ENCODE results near the gene ATP6V0D1.

DNA sequence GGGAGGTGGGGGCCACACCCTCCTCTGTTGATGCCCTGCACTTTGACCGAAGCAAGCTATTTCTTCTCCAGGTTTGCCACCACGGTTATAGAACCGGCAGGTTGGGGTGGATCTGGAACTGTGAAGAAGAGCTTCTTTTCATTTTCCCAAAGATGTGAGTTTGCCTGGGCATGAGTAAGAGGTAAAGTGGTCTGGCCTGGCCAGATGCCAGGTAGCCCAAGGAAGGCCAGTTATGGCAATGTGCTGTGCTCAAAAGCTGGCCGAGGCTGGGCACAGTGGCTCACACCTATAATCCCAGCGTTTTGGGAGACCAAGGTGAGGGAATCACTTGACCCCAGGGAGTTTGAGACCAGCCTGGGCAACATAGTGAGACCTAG lies 18.7 kb downstream of the ATP6V0D1 start:
- TF ChIP-seq, protein P1, sequence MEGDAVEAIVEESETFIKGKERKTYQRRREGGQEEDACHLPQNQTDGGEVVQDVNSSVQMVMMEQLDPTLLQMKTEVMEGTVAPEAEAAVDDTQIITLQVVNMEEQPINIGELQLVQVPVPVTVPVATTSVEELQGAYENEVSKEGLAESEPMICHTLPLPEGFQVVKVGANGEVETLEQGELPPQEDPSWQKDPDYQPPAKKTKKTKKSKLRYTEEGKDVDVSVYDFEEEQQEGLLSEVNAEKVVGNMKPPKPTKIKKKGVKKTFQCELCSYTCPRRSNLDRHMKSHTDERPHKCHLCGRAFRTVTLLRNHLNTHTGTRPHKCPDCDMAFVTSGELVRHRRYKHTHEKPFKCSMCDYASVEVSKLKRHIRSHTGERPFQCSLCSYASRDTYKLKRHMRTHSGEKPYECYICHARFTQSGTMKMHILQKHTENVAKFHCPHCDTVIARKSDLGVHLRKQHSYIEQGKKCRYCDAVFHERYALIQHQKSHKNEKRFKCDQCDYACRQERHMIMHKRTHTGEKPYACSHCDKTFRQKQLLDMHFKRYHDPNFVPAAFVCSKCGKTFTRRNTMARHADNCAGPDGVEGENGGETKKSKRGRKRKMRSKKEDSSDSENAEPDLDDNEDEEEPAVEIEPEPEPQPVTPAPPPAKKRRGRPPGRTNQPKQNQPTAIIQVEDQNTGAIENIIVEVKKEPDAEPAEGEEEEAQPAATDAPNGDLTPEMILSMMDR (IDR thresholded peaks at IDR 0.05; ENCODE audit: low read depth, low read length) = no peak
- no peak for TF ChIP-seq EZH2phosphoT487 (IDR thresholded peaks at IDR 0.05; ENCODE audit: low read depth)

All from OCI-LY3 (cell line).